ENCODE measurements around the gene KCTD2.

Gene KCTD2

GRCh38 chr17:75109407-75110233 lies 62.6 kb downstream of the KCTD2 start, which contains the start of gene ARMC7:
Gene ARMC7, plus strand, starts transcription at chr17:75109969. Its CDS starts 320 bp downstream, at chr17:75110289.
- no peak for TF ChIP-seq CTCF (IDR thresholded peaks at IDR 0.05; ENCODE audit: low read depth, low read length, missing control alignments)
- no peak for DNase-seq (ENCODE audit: low read depth)
- peak within 1 kb of the TSS; percentile 80 for H3K4me3 ChIP-seq (ENCODE audit: low read depth, low read length)
- in situ Hi-C loops (cut with HindIII; ENCODE audit: low sequenced_read_pairs): no loop called here

- TF ChIP-seq CTCF (IDR thresholded peaks at IDR 0.05; ENCODE audit: low read depth, low read length, missing control alignments): no peak
- DNase-seq (ENCODE audit: low read depth): no peak
- H3K4me3 ChIP-seq (ENCODE audit: low read depth, low read length): peak overlapping the region; percentile 80
- in situ Hi-C loops (cut with HindIII; ENCODE audit: low sequenced_read_pairs): no loop called here
Observed at GRCh38 chr17:75110234-75110937, 63.4 kb downstream of the KCTD2 start.

GRCh38 chr17:75111777-75112335 lies 64.8 kb downstream of the KCTD2 start:
- TF ChIP-seq CTCF (IDR thresholded peaks at IDR 0.05; ENCODE audit: low read depth, low read length, missing control alignments): no peak
- no peak overlapping the region for H3K4me3 ChIP-seq (ENCODE audit: low read depth, low read length)
- DNase-seq (ENCODE audit: low read depth): no peak
- in situ Hi-C loops (cut with HindIII; ENCODE audit: low sequenced_read_pairs): no loop called here

GRCh38 chr17:75113798-75114551 lies 67.0 kb downstream of the KCTD2 start:
- TF ChIP-seq CTCF (IDR thresholded peaks at IDR 0.05; ENCODE audit: low read depth, low read length, missing control alignments): peak; percentile 94
- peak; percentile 86 for DNase-seq (ENCODE audit: low read depth)
- peak overlapping the region; percentile 29 for H3K4me3 ChIP-seq (ENCODE audit: low read depth, low read length)
- in situ Hi-C loops (cut with HindIII; ENCODE audit: low sequenced_read_pairs): no loop called here

- no peak for DNase-seq (ENCODE audit: low read depth)
- in situ Hi-C loops (cut with HindIII; ENCODE audit: low sequenced_read_pairs): no loop called here
- peak overlapping the region; percentile 29 for H3K4me3 ChIP-seq (ENCODE audit: low read depth, low read length)
- no peak for TF ChIP-seq CTCF (IDR thresholded peaks at IDR 0.05; ENCODE audit: low read depth, low read length, missing control alignments)
Observed at GRCh38 chr17:75114552-75115314, 67.7 kb downstream of the KCTD2 start.

All from astrocyte of the cerebellum (primary cell).